Activated CD8-positive, alpha-beta memory T cell treated with anti-CD3 and anti-CD28 coated beads for 1 hour (primary cell): ENCODE results near the gene ANXA9.
A peak's percentile ranks its signal among the peaks of the same experiment; 100 is the strongest.

Experiments used
- DNase-seq, 2 donors: peaks; one replicate each; pipeline ENCODE4 v3.0.0-alpha.2; 2020; ENCODE audit warnings: low read depth in 1 of 2; ENCODE audit errors: extremely low read depth in 1 of 2

The ANXA9 gene

GRCh38 chr1:150974580-150975478 is 7.3 kb upstream of the ANXA9 start, which contains the start of gene CERS2:
Gene CERS2, minus strand, starts transcription at chr1:150974835. Its CDS starts 5,745 bp downstream, at chr1:150969090.
- DNase-seq, result peak; percentile 36 to 69

GRCh38 chr1:150976401-150976821 is 5.7 kb upstream of the ANXA9 start:
- no peak for DNase-seq

- peak in 1 of 2 donors; percentile 49 for DNase-seq
Measured at GRCh38 chr1:150976879-150977694, 5.0 kb upstream of the ANXA9 start.

- peak; percentile 75 to 76 for DNase-seq
Measured at GRCh38 chr1:150979092-150980056, 2.7 kb upstream of the ANXA9 start.

- no peak for DNase-seq
Measured at GRCh38 chr1:150981177-150981804, 801 bp upstream of the ANXA9 start.

GRCh38 chr1:150985179-150985825 is 3.2 kb downstream of the ANXA9 start:
- no peak for DNase-seq

GRCh38 chr1:150987924-150988323 is 5.8 kb downstream of the ANXA9 start:
- DNase-seq, result no peak

GRCh38 chr1:150992626-150993025 is 10.5 kb downstream of the ANXA9 start:
- no peak for DNase-seq

- DNase-seq, result no peak
Measured at GRCh38 chr1:150994248-150994647, 12.2 kb downstream of the ANXA9 start.

GRCh38 chr1:150995460-150995859 is 13.4 kb downstream of the ANXA9 start:
- no peak for DNase-seq

GRCh38 chr1:150995896-150996295 is 13.8 kb downstream of the ANXA9 start:
- no peak for DNase-seq

GRCh38 chr1:150997126-150997872 is 15.2 kb downstream of the ANXA9 start:
- no peak for DNase-seq

- no peak for DNase-seq
Measured at GRCh38 chr1:150997949-150998348, 15.9 kb downstream of the ANXA9 start.

GRCh38 chr1:150999051-150999674 is 17.1 kb downstream of the ANXA9 start:
- DNase-seq, result no peak

GRCh38 chr1:150999926-151000325 is 17.8 kb downstream of the ANXA9 start:
- no peak for DNase-seq

GRCh38 chr1:151000408-151000807 is 18.3 kb downstream of the ANXA9 start:
- DNase-seq, result no peak

GRCh38 chr1:151001602-151002001 is 19.5 kb downstream of the ANXA9 start:
- DNase-seq, result no peak

- DNase-seq, result no peak
Measured at GRCh38 chr1:151002051-151002450, 20.0 kb downstream of the ANXA9 start.
